Measurements from ENCODE around the gene LCAT. TPM values are rescaled to one million over a fixed set of nuclear protein-coding genes. Genes with fewer than 3 reads are reported as not detected.

The LCAT gene
- total and polyA plus RNA-seq, 2 donors (not counting 1 experiment from before 2014, with no cell fraction given) = 7.6 to 16.3 TPM

- peaks cover 32% of the 10 kb centered on the region for H3K79me2 ChIP-seq (ENCODE audit: control insufficient read depth, insufficient read depth, low read length)
- no peak overlapping the region for H2AFZ ChIP-seq (ENCODE audit: insufficient read depth, low read depth, low read length, poor library complexity, severe bottlenecking)
- H3K36me3 ChIP-seq (replicated peaks in 1 of 2; ENCODE audit: control extremely low read depth in 1 of 2, control insufficient read depth in 1 of 2, extremely low read depth in 1 of 2, insufficient read depth in 2 of 2, low read length in 1 of 2) = peaks cover 0 to 22% of the 10 kb centered on the region in 2 experiments
- H3K27me3 Mint-ChIP-seq = no peaks in the 10 kb centered on the region
- ChIA-PET POLR2A (interaction anchor here (0.5 to 1.2 kb wide), 2 partner anchors 23 to 24 kb away, joined by 3 to 4 read pairs; no protein-coding TSS in a partner anchor), CTCF (interaction anchor here (0.7 to 1.2 kb wide), 2 partner anchors 23 to 81 kb away, joined by 3 to 4 read pairs; no protein-coding TSS in a partner anchor)
- no peak for TF ChIP-seq EZH2 (IDR thresholded peaks at IDR 0.05; ENCODE audit: borderline replicate concordance, insufficient read depth, low read depth, low read length, poor library complexity, severe bottlenecking)
- TF ChIP-seq CTCF (IDR thresholded peaks at IDR 0.05) = no peak
- no peak overlapping the region for H3K27ac Mint-ChIP-seq
- no peak overlapping the region for H3K27ac ChIP-seq (ENCODE audit: low read length in 2 of 2)
- H3K4me1 ChIP-seq (ENCODE audit: control insufficient read depth in 2 of 2, insufficient read depth in 2 of 2, low read length in 2 of 2) = peaks cover 10 to 19% of the 10 kb centered on the region in 2 donors
- H4K20me1 ChIP-seq (ENCODE audit: control insufficient read depth, insufficient read depth, low read length, poor library complexity, severe bottlenecking) = peaks cover 8% of the 10 kb centered on the region
- H3K4me1 Mint-ChIP-seq = peaks cover 17% of the 10 kb centered on the region
- DNase-seq (no peak), ATAC-seq (ENCODE audit: low read depth) (no peak)
- H3K9me3 Mint-ChIP-seq (ENCODE audit: insufficient read depth) = no peaks in the 10 kb centered on the region
- WGBS (ENCODE audit: insufficient coverage) = 100% methylated on average over 4 of the region's 6 CpGs
- no peak overlapping the region for H3K4me3 Mint-ChIP-seq
- H3K4me2 ChIP-seq (replicated peaks; ENCODE audit: low read depth, low read length, poor library complexity, severe bottlenecking) = no peak overlapping the region
- H3K9me3 ChIP-seq (ENCODE audit: control extremely low read depth in 1 of 3, control insufficient read depth in 2 of 3, insufficient read depth in 1 of 3, low read length in 2 of 3) = no peaks in the 10 kb centered on the region
- H3K9ac ChIP-seq (ENCODE audit: low read length) = no peak overlapping the region
- intact Hi-C loops (cut with micrococcal nuclease) = loop anchor here (10.0 kb wide), 1 partner anchor 260 kb away; no protein-coding TSS in a partner anchor
- no peaks in the 10 kb centered on the region for H3K27me3 ChIP-seq (replicated peaks in 1 of 4; ENCODE audit: control extremely low read depth in 1 of 4, control insufficient read depth in 3 of 4, insufficient read depth in 4 of 4, low read length in 3 of 4)
- H3K4me3 ChIP-seq (ENCODE audit: control extremely low read depth in 1 of 5, extremely low read depth in 1 of 5, insufficient read depth in 1 of 5, low read depth in 2 of 5, low read length in 4 of 5) = no peak overlapping the region
These were observed 20.7 kb upstream of the LCAT start for GRCh38 chr16:67964477-67965131.

Data from B cell (primary cell).